Neutrophil (primary cell): ENCODE measurements around the gene AQR.
"Not testable (repeated sequence)": the region's sequence is repeated elsewhere in the genome, so short reads cannot be mapped to it uniquely, and the experiment has no call there.

ENCODE experiments used
- H3K27ac ChIP-seq: fragments of 200-600 bp; sonication (generic); 2 replicates; pipeline ENCODE4 v1.5.1; 2016; ENCODE audit warnings: mild to moderate bottlenecking, moderate library complexity
- H3K27me3 ChIP-seq: fragments of 200-600 bp; sonication (generic); 2 replicates; pipeline ENCODE4 v1.6.0; 2016; ENCODE audit warnings: mild to moderate bottlenecking
- H3K36me3 ChIP-seq: fragments of 200-600 bp; sonication (generic); 2 replicates; pipeline ENCODE4 v1.5.1; 2017
- H3K4me1 ChIP-seq, 2 experiments: fragments of 200-600 bp in 1 of 2; sonication (generic) in 1 of 2; 1 replicate in 1 of 2; 2 replicates in 1 of 2; pipeline versions ENCODE4 v1.5.1 to v1.6.1; 2013 to 2016; ENCODE audit warnings: low read depth in 1 of 2, low read length in 1 of 2, mild to moderate bottlenecking in 1 of 2, moderate library complexity in 1 of 2; ENCODE audit not compliant: control insufficient read depth in 1 of 2, insufficient read depth in 1 of 2
- H3K4me3 ChIP-seq, 2 experiments: fragments of 200-600 bp in 1 of 2; sonication (generic) in 1 of 2; 1 replicate in 1 of 2; 2 replicates in 1 of 2; pipeline ENCODE4 v1.5.1; 2013 to 2016; ENCODE audit warnings: low read depth in 1 of 2, low read length in 1 of 2, mild to moderate bottlenecking in 1 of 2, moderate library complexity in 1 of 2
- H3K9me3 ChIP-seq: fragments of 200-600 bp; sonication (generic); 2 replicates; pipeline ENCODE4 v1.5.1; 2016
- CTCF ChIP-seq: fragments of 200-600 bp; sonication (generic); IDR thresholded peaks from 2 replicates; pipeline ENCODE4 v1.5.1; 2016; ENCODE audit warnings: antibody characterized with exemption

AQR gene

GRCh38 chr15:34976743-34977142 lies 7.2 kb upstream of the AQR start:
- no peak for TF ChIP-seq CTCF
- H3K4me3 ChIP-seq, result no peak overlapping the region
- H3K27me3 ChIP-seq, result no peaks in the 10 kb centered on the region

DNA sequence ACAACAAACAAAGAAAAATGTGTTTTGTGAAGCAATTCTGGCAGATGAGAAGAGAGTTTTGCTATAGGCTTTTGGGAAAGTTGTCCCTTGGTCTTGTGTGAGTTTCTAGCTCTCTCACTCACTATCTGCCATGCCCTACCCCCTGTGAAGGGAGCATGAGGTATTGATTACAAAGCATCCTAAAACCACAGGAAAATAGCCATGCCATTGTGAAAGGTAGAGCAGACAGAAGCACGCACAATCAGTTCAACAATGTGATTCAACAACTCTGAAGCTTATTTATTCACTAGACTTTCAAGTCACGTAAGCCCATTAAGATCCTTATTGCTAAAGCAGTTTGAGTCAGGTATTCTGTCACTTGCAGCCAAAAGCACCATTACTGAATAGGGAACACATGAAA lies 6.5 kb upstream of the AQR start:
- no peaks in the 10 kb centered on the region for H3K27me3 ChIP-seq
- no peak for TF ChIP-seq CTCF

More at GRCh38 chr15:34976743-34977142, 7.2 kb upstream of the AQR start:
- Histone ChIP-seq H3K4me1 (peaks cover 7 to 11% of the 10 kb centered on the region in 2 experiments), H3K9me3 (no peaks in the 10 kb centered on the region), H3K36me3 (peaks cover 22% of the 10 kb centered on the region), H3K27ac (no peak overlapping the region)

DNA sequence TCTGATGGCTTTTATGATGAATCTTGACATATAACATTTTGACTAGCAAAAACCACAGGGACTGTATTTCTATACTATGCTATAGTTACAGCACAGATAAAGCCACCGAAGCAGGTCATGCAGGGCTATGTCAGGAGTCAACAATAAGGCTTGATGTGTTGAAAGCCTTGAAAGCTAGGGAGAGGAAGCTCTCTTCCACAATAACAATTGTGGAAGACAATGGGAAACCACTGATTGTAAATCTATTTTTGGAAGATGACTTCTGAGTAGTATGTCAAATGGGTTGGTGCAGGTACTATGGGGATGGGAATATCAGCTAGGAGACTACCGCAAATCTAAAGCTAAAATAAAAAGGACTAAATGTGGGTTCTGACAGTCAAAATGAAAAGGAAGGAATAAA lies 4.0 kb upstream of the AQR start:
- Histone ChIP-seq H3K4me3 (no peak overlapping the region), H3K4me1 (peaks cover 12 to 16% of the 10 kb centered on the region in 2 experiments), H3K27me3 (no peaks in the 10 kb centered on the region), H3K27ac (no peak overlapping the region), H3K9me3 (no peaks in the 10 kb centered on the region), H3K36me3 (peaks cover 10% of the 10 kb centered on the region)
- TF ChIP-seq CTCF, result no peak

More for the DNA sequence above, 6.5 kb upstream of the AQR start:
- H3K9me3 ChIP-seq, result no peaks in the 10 kb centered on the region
- peak overlapping the region; percentile 1 for H3K27ac ChIP-seq
- peaks cover 7 to 9% of the 10 kb centered on the region in 2 experiments for H3K4me1 ChIP-seq
- H3K36me3 ChIP-seq, result peaks cover 17% of the 10 kb centered on the region
- no peak overlapping the region for H3K4me3 ChIP-seq

DNA sequence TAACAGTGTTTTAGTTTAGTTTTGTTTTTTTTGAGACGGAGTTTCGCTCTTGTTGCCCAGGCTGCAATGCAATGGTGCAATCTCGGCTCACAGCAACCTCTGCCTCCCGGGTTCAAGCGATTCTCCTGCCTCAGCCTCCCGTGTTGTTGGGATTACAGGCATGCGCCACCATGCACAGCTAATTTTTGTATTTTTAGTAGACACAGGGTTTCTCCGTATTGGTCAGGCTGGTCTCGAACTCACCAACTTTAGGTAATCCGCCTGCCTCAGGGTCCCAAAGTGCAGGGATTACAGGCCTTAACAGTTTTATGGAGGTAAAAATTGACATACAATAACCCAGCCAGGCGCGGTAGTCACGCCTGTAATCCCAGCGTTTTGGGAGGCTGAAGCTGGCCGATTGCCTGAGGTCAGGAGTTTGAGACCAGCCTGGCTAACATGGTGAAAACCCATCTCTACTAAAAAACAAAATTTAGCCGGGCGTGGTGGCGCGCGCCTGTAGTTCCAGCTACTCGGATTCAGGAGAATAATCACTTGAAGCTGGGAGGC lies 629 bp upstream of the AQR start:
- H3K27me3 ChIP-seq, H3K36me3 ChIP-seq, H3K9me3 ChIP-seq: not testable (repeated sequence)
- H3K4me1 ChIP-seq, result peaks cover 27 to 29% of the 10 kb centered on the region in 2 experiments
- peak overlapping the region; percentile 73 to 81 for H3K4me3 ChIP-seq
- H3K27ac ChIP-seq, result peak overlapping the region; percentile 84

- TF ChIP-seq CTCF, result no peak
- H3K9me3 ChIP-seq, result no peaks in the 10 kb centered on the region
- H3K4me1 ChIP-seq, result peaks cover 20 to 21% of the 10 kb centered on the region in 2 experiments
- H3K36me3 ChIP-seq, result peaks cover 42% of the 10 kb centered on the region
- no peaks in the 10 kb centered on the region for H3K27me3 ChIP-seq
- H3K4me3 ChIP-seq, result no peak overlapping the region
- no peak overlapping the region for H3K27ac ChIP-seq
Observed at GRCh38 chr15:34964277-34964676, 5.3 kb downstream of the AQR start.

DNA sequence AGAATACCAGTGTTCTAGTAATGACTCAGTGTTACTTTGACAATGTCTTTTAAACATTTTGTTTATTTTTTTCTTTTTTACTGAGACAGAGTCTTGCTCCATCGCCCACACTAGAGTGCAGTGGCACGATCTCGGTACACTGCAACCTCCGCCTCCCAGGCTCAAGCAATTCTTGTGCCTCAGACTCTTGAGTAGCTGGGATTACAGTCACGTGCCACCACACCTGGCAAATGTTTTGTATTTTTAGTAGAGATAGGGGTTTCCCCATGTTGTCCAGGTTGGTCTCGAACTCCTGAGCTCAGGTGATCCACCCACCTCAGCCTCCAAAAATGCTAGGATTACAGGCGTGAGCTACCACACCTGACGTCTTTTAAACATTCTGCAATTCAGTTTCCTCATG lies 15.7 kb downstream of the AQR start:
- Histone ChIP-seq H3K27me3 (no peaks in the 10 kb centered on the region), H3K27ac (no peak overlapping the region), H3K4me3 (no peak overlapping the region), H3K9me3 (no peaks in the 10 kb centered on the region), H3K4me1 (no peaks in the 10 kb centered on the region), H3K36me3 (peaks cover 68% of the 10 kb centered on the region)
- TF ChIP-seq CTCF, result no peak
